ENCODE results near the gene RER1.

- TF ChIP-seq, protein P1, sequence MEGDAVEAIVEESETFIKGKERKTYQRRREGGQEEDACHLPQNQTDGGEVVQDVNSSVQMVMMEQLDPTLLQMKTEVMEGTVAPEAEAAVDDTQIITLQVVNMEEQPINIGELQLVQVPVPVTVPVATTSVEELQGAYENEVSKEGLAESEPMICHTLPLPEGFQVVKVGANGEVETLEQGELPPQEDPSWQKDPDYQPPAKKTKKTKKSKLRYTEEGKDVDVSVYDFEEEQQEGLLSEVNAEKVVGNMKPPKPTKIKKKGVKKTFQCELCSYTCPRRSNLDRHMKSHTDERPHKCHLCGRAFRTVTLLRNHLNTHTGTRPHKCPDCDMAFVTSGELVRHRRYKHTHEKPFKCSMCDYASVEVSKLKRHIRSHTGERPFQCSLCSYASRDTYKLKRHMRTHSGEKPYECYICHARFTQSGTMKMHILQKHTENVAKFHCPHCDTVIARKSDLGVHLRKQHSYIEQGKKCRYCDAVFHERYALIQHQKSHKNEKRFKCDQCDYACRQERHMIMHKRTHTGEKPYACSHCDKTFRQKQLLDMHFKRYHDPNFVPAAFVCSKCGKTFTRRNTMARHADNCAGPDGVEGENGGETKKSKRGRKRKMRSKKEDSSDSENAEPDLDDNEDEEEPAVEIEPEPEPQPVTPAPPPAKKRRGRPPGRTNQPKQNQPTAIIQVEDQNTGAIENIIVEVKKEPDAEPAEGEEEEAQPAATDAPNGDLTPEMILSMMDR (IDR thresholded peaks at IDR 0.05; ENCODE audit: borderline replicate concordance, extremely low read depth, low read length, poor library complexity, severe bottlenecking) = no peak
- TF ChIP-seq EZH2 (IDR thresholded peaks at IDR 0.05; ENCODE audit: borderline replicate concordance, low read depth, low read length, severe bottlenecking) = no peak
Measured at GRCh38 chr1:2419416-2419815, 27.8 kb downstream of the RER1 start.
